Measurements from ENCODE around the gene EOGT. TPM values are rescaled to one million over a fixed set of nuclear protein-coding genes. Genes with fewer than 3 reads are reported as not detected.

Gene EOGT
- 8.5 and 15.0 TPM in 2 replicates for total RNA-seq (2014; rRNA removed; shearing (Covaris generic); ENCODE audit: low replicate concordance)

- in situ Hi-C loops (cut with HindIII; ENCODE audit: low pct_unique_long_range_greater_than_20kb, low sequenced_read_pairs): no loop called here
- peak; percentile 83 for DNase-seq (ENCODE audit: low read depth)
These were observed at the start of gene EOGT for GRCh38 chr3:69013253-69014021. TSS of gene EOGT (minus strand) at chr3:69013684. CDS start at chr3:69009846, 3,838 bp downstream.

- in situ Hi-C loops (cut with HindIII; ENCODE audit: low pct_unique_long_range_greater_than_20kb, low sequenced_read_pairs): no loop called here
- DNase-seq (ENCODE audit: low read depth): no peak
These were observed 46.2 kb upstream of the EOGT start for GRCh38 chr3:69059688-69060087.

GRCh38 chr3:69058947-69059224 is 45.4 kb upstream of the EOGT start:
- in situ Hi-C loops (cut with HindIII; ENCODE audit: low pct_unique_long_range_greater_than_20kb, low sequenced_read_pairs): no loop called here
- DNase-seq (ENCODE audit: low read depth): no peak

GRCh38 chr3:69058180-69058946 is 44.9 kb upstream of the EOGT start:
- DNase-seq (ENCODE audit: low read depth): no peak
- in situ Hi-C loops (cut with HindIII; ENCODE audit: low pct_unique_long_range_greater_than_20kb, low sequenced_read_pairs): no loop called here

GRCh38 chr3:69052472-69052898 is 39.0 kb upstream of the EOGT start:
- no peak for DNase-seq (ENCODE audit: low read depth)
- in situ Hi-C loops (cut with HindIII; ENCODE audit: low pct_unique_long_range_greater_than_20kb, low sequenced_read_pairs): no loop called here

- peak; percentile 92 for DNase-seq (ENCODE audit: low read depth)
- in situ Hi-C loops (cut with HindIII; ENCODE audit: low pct_unique_long_range_greater_than_20kb, low sequenced_read_pairs): no loop called here
These were observed 38.4 kb upstream of the EOGT start, which contains the start of gene TMF1 for GRCh38 chr3:69051756-69052471. TSS of gene TMF1 (minus strand) at chr3:69052333. CDS start at chr3:69052086, 247 bp downstream.

GRCh38 chr3:69048990-69049389 is 35.5 kb upstream of the EOGT start:
- in situ Hi-C loops (cut with HindIII; ENCODE audit: low pct_unique_long_range_greater_than_20kb, low sequenced_read_pairs): no loop called here
- no peak for DNase-seq (ENCODE audit: low read depth)

- in situ Hi-C loops (cut with HindIII; ENCODE audit: low pct_unique_long_range_greater_than_20kb, low sequenced_read_pairs): no loop called here
- no peak for DNase-seq (ENCODE audit: low read depth)
These were observed 31.1 kb upstream of the EOGT start for GRCh38 chr3:69044608-69045007.

GRCh38 chr3:69033470-69033869 is 20.0 kb upstream of the EOGT start:
- DNase-seq (ENCODE audit: low read depth): no peak
- in situ Hi-C loops (cut with HindIII; ENCODE audit: low pct_unique_long_range_greater_than_20kb, low sequenced_read_pairs): no loop called here

- no peak for DNase-seq (ENCODE audit: low read depth)
- in situ Hi-C loops (cut with HindIII; ENCODE audit: low pct_unique_long_range_greater_than_20kb, low sequenced_read_pairs): no loop called here
These were observed 19.3 kb upstream of the EOGT start for GRCh38 chr3:69032737-69033136.

GRCh38 chr3:69032142-69032541 is 18.7 kb upstream of the EOGT start:
- in situ Hi-C loops (cut with HindIII; ENCODE audit: low pct_unique_long_range_greater_than_20kb, low sequenced_read_pairs): no loop called here

GRCh38 chr3:69031635-69032034 is 18.2 kb upstream of the EOGT start:
- in situ Hi-C loops (cut with HindIII; ENCODE audit: low pct_unique_long_range_greater_than_20kb, low sequenced_read_pairs): no loop called here
- no peak for DNase-seq (ENCODE audit: low read depth)

More at GRCh38 chr3:69032142-69032541, 18.7 kb upstream of the EOGT start:
- no peak for DNase-seq (ENCODE audit: low read depth)

- in situ Hi-C loops (cut with HindIII; ENCODE audit: low pct_unique_long_range_greater_than_20kb, low sequenced_read_pairs): no loop called here
These were observed 7.4 kb upstream of the EOGT start for GRCh38 chr3:69020857-69021256.

GRCh38 chr3:69020424-69020823 is 6.9 kb upstream of the EOGT start:
- in situ Hi-C loops (cut with HindIII; ENCODE audit: low pct_unique_long_range_greater_than_20kb, low sequenced_read_pairs): no loop called here

More at GRCh38 chr3:69020857-69021256, 7.4 kb upstream of the EOGT start:
- no peak for DNase-seq (ENCODE audit: low read depth)

GRCh38 chr3:69016901-69017300 is 3.4 kb upstream of the EOGT start:
- in situ Hi-C loops (cut with HindIII; ENCODE audit: low pct_unique_long_range_greater_than_20kb, low sequenced_read_pairs): no loop called here
- DNase-seq (ENCODE audit: low read depth): peak; percentile 48

More at GRCh38 chr3:69020424-69020823, 6.9 kb upstream of the EOGT start:
- DNase-seq (ENCODE audit: low read depth): no peak

GRCh38 chr3:69016102-69016501 is 2.6 kb upstream of the EOGT start:
- in situ Hi-C loops (cut with HindIII; ENCODE audit: low pct_unique_long_range_greater_than_20kb, low sequenced_read_pairs): no loop called here
- no peak for DNase-seq (ENCODE audit: low read depth)

- in situ Hi-C loops (cut with HindIII; ENCODE audit: low pct_unique_long_range_greater_than_20kb, low sequenced_read_pairs): no loop called here
- DNase-seq (ENCODE audit: low read depth): no peak
These were observed 617 bp upstream of the EOGT start for GRCh38 chr3:69014022-69014580.

GRCh38 chr3:69012800-69013252 is 658 bp downstream of the EOGT start:
- in situ Hi-C loops (cut with HindIII; ENCODE audit: low pct_unique_long_range_greater_than_20kb, low sequenced_read_pairs): no loop called here

More at GRCh38 chr3:69012800-69013252, 658 bp downstream of the EOGT start:
- DNase-seq (ENCODE audit: low read depth): no peak

Data from Caki2 (cell line).